ENCODE data around the gene CCDC148.

The CCDC148 gene

GRCh38 chr2:158456309-158457066 is at the start of gene CCDC148, which contains the start of gene PKP4:
Gene CCDC148, minus strand, starts transcription at chr2:158456753. Its CDS starts 314 bp downstream, at chr2:158456439.
Gene PKP4, plus strand, starts transcription at chr2:158456952. Its CDS starts 76,233 bp downstream, at chr2:158533185.
- in situ Hi-C loops (cut with MboI; ENCODE audit: low sequenced_read_pairs): no loop called here

GRCh38 chr2:158505448-158505934 is 48.9 kb upstream of the CCDC148 start:
- in situ Hi-C loops (cut with MboI; ENCODE audit: low sequenced_read_pairs): no loop called here

GRCh38 chr2:158504088-158504487 is 47.5 kb upstream of the CCDC148 start:
- in situ Hi-C loops (cut with MboI; ENCODE audit: low sequenced_read_pairs): no loop called here

GRCh38 chr2:158502974-158503373 is 46.4 kb upstream of the CCDC148 start:
- in situ Hi-C loops (cut with MboI; ENCODE audit: low sequenced_read_pairs): no loop called here

GRCh38 chr2:158501301-158501700 is 44.7 kb upstream of the CCDC148 start:
- in situ Hi-C loops (cut with MboI; ENCODE audit: low sequenced_read_pairs): no loop called here

GRCh38 chr2:158500333-158500732 is 43.8 kb upstream of the CCDC148 start:
- in situ Hi-C loops (cut with MboI; ENCODE audit: low sequenced_read_pairs): no loop called here

GRCh38 chr2:158499383-158499782 is 42.8 kb upstream of the CCDC148 start:
- in situ Hi-C loops (cut with MboI; ENCODE audit: low sequenced_read_pairs): no loop called here

- in situ Hi-C loops (cut with MboI; ENCODE audit: low sequenced_read_pairs): no loop called here
Observed at GRCh38 chr2:158498749-158499136, 42.2 kb upstream of the CCDC148 start.

- in situ Hi-C loops (cut with MboI; ENCODE audit: low sequenced_read_pairs): no loop called here
Observed at GRCh38 chr2:158498043-158498748, 41.6 kb upstream of the CCDC148 start.

- in situ Hi-C loops (cut with MboI; ENCODE audit: low sequenced_read_pairs): no loop called here
Observed at GRCh38 chr2:158497486-158497885, 40.9 kb upstream of the CCDC148 start.

- in situ Hi-C loops (cut with MboI; ENCODE audit: low sequenced_read_pairs): no loop called here
Observed at GRCh38 chr2:158496986-158497385, 40.4 kb upstream of the CCDC148 start.

- in situ Hi-C loops (cut with MboI; ENCODE audit: low sequenced_read_pairs): no loop called here
Observed at GRCh38 chr2:158495175-158495574, 38.6 kb upstream of the CCDC148 start.

- in situ Hi-C loops (cut with MboI; ENCODE audit: low sequenced_read_pairs): no loop called here
Observed at GRCh38 chr2:158493458-158493857, 36.9 kb upstream of the CCDC148 start.

GRCh38 chr2:158491072-158491471 is 34.5 kb upstream of the CCDC148 start:
- in situ Hi-C loops (cut with MboI; ENCODE audit: low sequenced_read_pairs): no loop called here

GRCh38 chr2:158489366-158490112 is 33.0 kb upstream of the CCDC148 start:
- in situ Hi-C loops (cut with MboI; ENCODE audit: low sequenced_read_pairs): no loop called here

GRCh38 chr2:158488442-158489216 is 32.1 kb upstream of the CCDC148 start:
- in situ Hi-C loops (cut with MboI; ENCODE audit: low sequenced_read_pairs): no loop called here

GRCh38 chr2:158487419-158487818 is 30.9 kb upstream of the CCDC148 start:
- in situ Hi-C loops (cut with MboI; ENCODE audit: low sequenced_read_pairs): no loop called here

- in situ Hi-C loops (cut with MboI; ENCODE audit: low sequenced_read_pairs): no loop called here
Observed at GRCh38 chr2:158486970-158487325, 30.4 kb upstream of the CCDC148 start.

GRCh38 chr2:158486150-158486969 is 29.8 kb upstream of the CCDC148 start:
- in situ Hi-C loops (cut with MboI; ENCODE audit: low sequenced_read_pairs): no loop called here

Data from HL-60/S4 treated with retinoic acid at 250 ng/mL for 4 days and 3 days (cell line).